HUDEP-2 (cell line): ENCODE measurements around the gene LRRC40.
A peak's percentile ranks its signal among the peaks of the same experiment; 100 is the strongest.
"Not testable (repeated sequence)": the region's sequence is repeated elsewhere in the genome, so short reads cannot be mapped to it uniquely, and the experiment has no call there.

Source experiments
- DNase-seq, 76 experiments: peaks; one replicate each; lab custom pipeline; 2025; ENCODE audit not compliant: unreplicated experiment in 76 of 76; lab: John Stamatoyannopoulos, UW

LRRC40 gene

GRCh38 chr1:70204139-70204538 is 1.2 kb downstream of the LRRC40 start:
- no peak for DNase-seq

DNA sequence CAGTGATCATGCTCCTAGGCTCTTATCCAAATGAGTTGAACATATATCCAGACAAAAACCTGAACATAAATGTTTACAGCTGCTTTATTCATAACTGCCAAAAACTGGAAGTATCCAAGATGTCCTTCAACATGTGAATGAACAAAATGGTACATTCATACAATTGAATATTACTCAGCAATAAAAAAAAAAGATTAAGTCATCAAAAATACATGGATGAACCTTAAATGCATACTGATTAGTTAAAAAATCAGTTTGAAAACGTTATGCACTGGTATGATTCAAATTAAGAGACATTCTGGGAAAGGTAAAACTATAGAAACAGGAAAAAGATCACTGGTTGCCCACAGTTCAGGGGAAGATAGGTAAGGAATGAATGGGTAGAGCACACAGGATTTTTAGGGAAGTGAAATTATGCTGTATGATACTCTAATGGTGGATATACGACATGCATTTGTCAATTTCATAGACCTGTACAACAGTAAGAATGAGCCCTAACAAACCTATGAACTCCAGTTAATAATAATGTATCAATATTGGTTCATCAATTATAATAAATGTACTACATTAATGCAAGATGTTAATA is 3.1 kb downstream of the LRRC40 start:
- DNase-seq, result no peak

- no peak for DNase-seq
These were observed 5.3 kb downstream of the LRRC40 start for GRCh38 chr1:70200065-70200464.

DNA sequence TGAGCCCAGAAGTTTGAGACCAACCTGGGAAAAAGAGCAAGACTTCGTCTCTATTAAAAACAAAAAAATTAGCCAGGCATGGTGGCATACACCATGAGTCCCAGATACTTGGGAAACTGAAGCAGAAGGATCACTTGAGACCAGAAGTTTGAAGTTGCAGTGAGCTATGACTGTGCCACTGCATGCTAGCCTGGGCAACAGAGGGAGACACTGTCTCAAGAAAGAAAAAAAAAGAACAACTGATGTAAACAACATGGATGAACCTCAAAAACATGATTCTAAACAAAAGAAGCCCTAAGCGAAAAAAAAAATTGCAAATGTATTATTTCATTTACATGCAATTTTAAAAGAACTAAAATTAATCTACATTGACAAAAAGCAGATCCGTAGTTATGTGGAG is 9.0 kb downstream of the LRRC40 start:
- peak in 2 of 76 experiments; percentile 1 to 4 for DNase-seq

- DNase-seq, result no peak
These were observed 10.0 kb downstream of the LRRC40 start for GRCh38 chr1:70195342-70195741.

GRCh38 chr1:70194601-70195000 is 10.8 kb downstream of the LRRC40 start:
- no peak for DNase-seq

- DNase-seq, result not testable (repeated sequence)
These were observed 12.9 kb downstream of the LRRC40 start for GRCh38 chr1:70192446-70192845.

DNA sequence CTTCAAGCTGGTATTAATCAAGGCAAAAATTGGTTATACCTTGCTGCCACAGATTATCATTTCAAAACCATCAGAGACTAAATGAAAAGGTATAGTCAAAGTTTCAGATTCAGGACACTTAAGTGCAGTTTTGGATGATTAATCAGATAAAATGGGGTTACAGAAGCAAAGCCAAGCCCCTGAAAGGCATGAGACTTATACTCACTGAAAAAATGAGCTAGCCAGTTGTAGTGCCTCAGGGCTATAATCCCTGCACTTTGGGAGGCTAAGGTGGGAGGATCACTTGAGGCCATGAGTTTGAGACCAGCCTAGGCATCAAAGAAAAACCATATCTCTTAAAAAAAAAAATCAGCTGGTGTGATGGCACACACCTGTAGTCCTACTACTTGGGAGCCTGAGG is 15.2 kb downstream of the LRRC40 start:
- no peak for DNase-seq

GRCh38 chr1:70188522-70188921 is 16.9 kb downstream of the LRRC40 start:
- no peak for DNase-seq

DNA sequence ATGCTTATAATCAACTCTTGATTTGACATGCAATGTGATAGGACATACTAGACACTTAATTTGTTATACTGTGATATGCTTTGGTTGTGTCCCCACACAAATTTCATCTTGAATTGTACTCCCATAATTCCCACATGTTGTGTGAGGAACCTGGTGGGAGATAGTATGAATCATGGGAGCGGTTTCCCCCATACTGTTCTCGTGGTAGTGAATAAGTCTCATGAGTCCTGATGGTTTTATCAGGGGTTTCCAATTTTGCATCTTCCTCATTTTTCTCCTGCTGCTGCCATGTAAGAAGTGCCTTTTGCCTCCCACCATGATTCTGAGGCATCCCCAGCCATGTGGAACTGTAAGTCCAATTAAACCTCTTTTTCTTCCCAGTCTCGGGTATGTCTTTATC is 20.2 kb downstream of the LRRC40 start:
- DNase-seq, result not testable (repeated sequence)

- no peak for DNase-seq
These were observed 33.9 kb downstream of the LRRC40 start for GRCh38 chr1:70171512-70171911.

GRCh38 chr1:70169018-70169839 is 36.1 kb downstream of the LRRC40 start:
- DNase-seq, result no peak

GRCh38 chr1:70168283-70168682 is 37.1 kb downstream of the LRRC40 start:
- no peak for DNase-seq

- no peak for DNase-seq
These were observed 41.0 kb downstream of the LRRC40 start for GRCh38 chr1:70164350-70164749.

DNA sequence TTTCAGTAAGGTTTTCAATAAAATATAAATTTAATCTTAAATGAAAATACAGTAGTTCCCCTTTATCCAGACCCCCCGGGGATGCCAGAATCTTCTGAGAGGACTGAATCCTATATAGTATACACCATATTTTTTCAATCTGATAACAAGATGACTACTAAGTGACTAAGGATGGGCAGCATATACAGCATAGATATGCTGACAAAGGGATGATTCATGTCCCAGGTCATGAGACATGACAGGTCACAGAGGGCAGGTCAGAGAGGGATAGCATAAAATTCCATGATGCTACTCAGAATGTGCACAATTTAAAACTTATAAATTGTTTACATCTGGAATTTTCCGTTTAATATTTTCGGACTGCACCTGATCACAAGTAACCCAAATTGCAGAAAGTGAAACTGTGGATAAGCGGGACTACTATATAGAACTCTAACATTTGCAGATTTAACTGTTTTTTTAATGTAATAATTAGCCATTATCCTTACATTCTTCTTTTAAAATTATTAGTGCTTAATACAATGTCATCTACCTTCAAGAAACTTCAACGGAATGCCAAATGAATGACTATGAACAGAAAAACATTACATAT is 48.8 kb downstream of the LRRC40 start:
- DNase-seq, result peak in 39 of 76 experiments; percentile 5 to 70 (median 43)

GRCh38 chr1:70153739-70154138 is 51.6 kb downstream of the LRRC40 start:
- no peak for DNase-seq

DNA sequence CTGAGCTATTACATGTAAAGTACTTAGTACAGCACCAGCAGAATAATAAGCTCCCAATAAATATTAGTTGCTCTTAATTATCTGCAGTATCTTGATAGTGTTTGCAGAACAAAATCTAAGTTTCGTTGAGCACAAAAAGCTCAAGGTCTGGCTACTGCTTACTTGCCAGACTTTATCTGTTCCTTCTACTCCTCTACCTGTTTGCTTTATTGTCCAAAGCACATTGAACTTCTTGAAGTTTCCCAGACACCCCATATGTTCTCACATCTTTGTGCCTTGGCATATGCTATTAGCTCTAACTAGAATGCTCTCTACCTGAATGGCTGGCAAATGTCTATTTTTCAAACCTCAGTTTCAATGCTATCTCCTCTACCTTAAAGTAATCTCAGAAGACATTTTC is 54.9 kb downstream of the LRRC40 start:
- DNase-seq, result no peak

DNA sequence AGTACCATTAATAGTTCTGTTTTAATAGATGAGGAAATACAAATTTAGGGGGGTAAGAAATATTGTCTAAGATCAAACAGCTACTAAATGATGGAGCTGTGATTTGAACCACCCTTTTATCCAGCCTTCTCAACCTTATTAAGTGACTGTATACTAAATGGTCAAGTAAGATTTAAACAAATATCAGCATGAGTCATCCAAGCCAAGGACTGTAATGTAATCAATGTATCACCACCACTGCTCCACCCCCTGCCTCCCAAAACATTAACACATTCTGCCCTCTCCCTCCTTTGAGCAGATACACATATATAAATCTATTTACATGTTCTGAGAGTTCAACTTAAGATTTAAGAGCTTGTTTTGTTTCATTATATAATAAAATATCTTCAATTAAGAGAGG is 58.9 kb downstream of the LRRC40 start:
- no peak for DNase-seq

GRCh38 chr1:70143048-70143659 is 62.2 kb downstream of the LRRC40 start:
- no peak for DNase-seq

- DNase-seq, result no peak
These were observed 63.3 kb downstream of the LRRC40 start for GRCh38 chr1:70142075-70142474.

GRCh38 chr1:70140894-70141293 is 64.5 kb downstream of the LRRC40 start:
- DNase-seq, result no peak

GRCh38 chr1:70140343-70140742 is 65.0 kb downstream of the LRRC40 start:
- DNase-seq, result no peak
